Esophagus squamous epithelium (tissue), 5 donors: Measurements from ENCODE around the gene DENND1C. TPM values are rescaled to one million over a fixed set of nuclear protein-coding genes. Genes with fewer than 3 reads are reported as not detected.

ENCODE experiments used
- DNase-seq: peaks from one replicate; lab custom pipeline; 2025; lab: John Stamatoyannopoulos, UW
- H3K27ac ChIP-seq, 4 donors: fragments of 200-600 bp; sonication (generic); one replicate each; pipeline ENCODE4 v1.5.1; 2016 to 2019; ENCODE audit warnings: mild to moderate bottlenecking in 1 of 4
- H3K27me3 ChIP-seq, 4 donors: fragments of 200-600 bp; sonication (generic); 1 replicate in 3 of 4; 2 replicates in 1 of 4; pipeline versions ENCODE4 v1.5.1 to v1.6.0; 2017 to 2021; ENCODE audit warnings: antibody characterized with exemption in 1 of 4
- H3K36me3 ChIP-seq, 3 donors: fragments of 200-600 bp; sonication (generic); one replicate each; pipeline ENCODE4 v1.5.1; 2016 to 2019
- H3K4me1 ChIP-seq, 3 donors: fragments of 200-600 bp; sonication (generic); one replicate each; pipeline ENCODE4 v1.5.1; 2017 to 2019
- H3K4me3 ChIP-seq, 4 donors: fragments of 200-600 bp; sonication (generic); 1 replicate in 3 of 4; 2 replicates in 1 of 4; pipeline ENCODE4 v1.5.1; 2016 to 2019; ENCODE audit warnings: mild to moderate bottlenecking in 2 of 4, moderate library complexity in 1 of 4
- H3K9me3 ChIP-seq, 3 donors: fragments of 200-600 bp; sonication (generic); one replicate each; pipeline ENCODE4 v1.5.1; 2016 to 2019
- POLR2A ChIP-seq, 4 donors: fragments of 450-650 bp; IDR thresholded peaks; one replicate each; pipeline ENCODE4 v1.6.1; 2017; ENCODE audit warnings: antibody characterized with exemption in 4 of 4, mild to moderate bottlenecking in 4 of 4, moderate library complexity in 3 of 4
- WGBS, 2 donors: methylation state at CpG; one replicate each; pipeline ENCODE4 v1.1.5; 2018; 5-methylcytosine and 5-hydroxymethylcytosine counted together
- intact Hi-C: fragments of 100-400 bp; cut with DNase I; formaldehyde crosslinking; loops from one replicate; pipeline ENCODE4 v1.15.0; 2022
- total RNA-seq, 4 donors: library from RNA; depleted of rRNA; stranded (reverse); fragments of >200 nt; gene quantifications; one replicate each; pipeline ENCODE4 v1.1.0, GENCODE V29; 2016
- TF ChIP-seq, protein P1 (sequence below), 6 experiments: fragments of 450-650 bp in 4 of 6; fragments of 200-600 bp in 2 of 6; sonication (generic) in 2 of 6; IDR thresholded peaks; one replicate each; pipeline ENCODE4 v1.5.1; 2016 to 2019; ENCODE audit warnings: antibody characterized with exemption in 6 of 6, mild to moderate bottlenecking in 4 of 6, moderate library complexity in 4 of 6
- donor health status: DM: yes; HTN: yes; CAD: no.

Gene DENND1C
- total RNA-seq, 4 donors from 2014 or later = 0.62 to 4.2 (median 1.2) TPM

GRCh38 chr19:6424939-6425731, 56.5 kb downstream of the DENND1C start:
- Histone ChIP-seq H3K36me3 (peaks cover 4 to 23% (median 12%) of the 10 kb centered on the region in 3 donors), H3K4me3 (peak overlapping the region in 3 of 4 donors; percentile 85 to 88 (median 87)), H3K4me1 (peaks cover 12 to 46% (median 19%) of the 10 kb centered on the region in 3 donors), H3K9me3 (no peaks in the 10 kb centered on the region), H3K27ac (peak overlapping the region; percentile 80 to 88 (median 86)), H3K27me3 (no peaks in the 10 kb centered on the region)
- DNase-seq = peak; percentile 99
- intact Hi-C loops = no loop called here
- TF ChIP-seq, protein P1, sequence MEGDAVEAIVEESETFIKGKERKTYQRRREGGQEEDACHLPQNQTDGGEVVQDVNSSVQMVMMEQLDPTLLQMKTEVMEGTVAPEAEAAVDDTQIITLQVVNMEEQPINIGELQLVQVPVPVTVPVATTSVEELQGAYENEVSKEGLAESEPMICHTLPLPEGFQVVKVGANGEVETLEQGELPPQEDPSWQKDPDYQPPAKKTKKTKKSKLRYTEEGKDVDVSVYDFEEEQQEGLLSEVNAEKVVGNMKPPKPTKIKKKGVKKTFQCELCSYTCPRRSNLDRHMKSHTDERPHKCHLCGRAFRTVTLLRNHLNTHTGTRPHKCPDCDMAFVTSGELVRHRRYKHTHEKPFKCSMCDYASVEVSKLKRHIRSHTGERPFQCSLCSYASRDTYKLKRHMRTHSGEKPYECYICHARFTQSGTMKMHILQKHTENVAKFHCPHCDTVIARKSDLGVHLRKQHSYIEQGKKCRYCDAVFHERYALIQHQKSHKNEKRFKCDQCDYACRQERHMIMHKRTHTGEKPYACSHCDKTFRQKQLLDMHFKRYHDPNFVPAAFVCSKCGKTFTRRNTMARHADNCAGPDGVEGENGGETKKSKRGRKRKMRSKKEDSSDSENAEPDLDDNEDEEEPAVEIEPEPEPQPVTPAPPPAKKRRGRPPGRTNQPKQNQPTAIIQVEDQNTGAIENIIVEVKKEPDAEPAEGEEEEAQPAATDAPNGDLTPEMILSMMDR (IDR thresholded peaks at IDR 0.05) = no peak
- TF ChIP-seq POLR2A (IDR thresholded peaks at IDR 0.05) = no peak
- WGBS, 2 donors = 9 to 10% methylated on average over 25 to 37 of the region's 43 CpGs

DNA sequence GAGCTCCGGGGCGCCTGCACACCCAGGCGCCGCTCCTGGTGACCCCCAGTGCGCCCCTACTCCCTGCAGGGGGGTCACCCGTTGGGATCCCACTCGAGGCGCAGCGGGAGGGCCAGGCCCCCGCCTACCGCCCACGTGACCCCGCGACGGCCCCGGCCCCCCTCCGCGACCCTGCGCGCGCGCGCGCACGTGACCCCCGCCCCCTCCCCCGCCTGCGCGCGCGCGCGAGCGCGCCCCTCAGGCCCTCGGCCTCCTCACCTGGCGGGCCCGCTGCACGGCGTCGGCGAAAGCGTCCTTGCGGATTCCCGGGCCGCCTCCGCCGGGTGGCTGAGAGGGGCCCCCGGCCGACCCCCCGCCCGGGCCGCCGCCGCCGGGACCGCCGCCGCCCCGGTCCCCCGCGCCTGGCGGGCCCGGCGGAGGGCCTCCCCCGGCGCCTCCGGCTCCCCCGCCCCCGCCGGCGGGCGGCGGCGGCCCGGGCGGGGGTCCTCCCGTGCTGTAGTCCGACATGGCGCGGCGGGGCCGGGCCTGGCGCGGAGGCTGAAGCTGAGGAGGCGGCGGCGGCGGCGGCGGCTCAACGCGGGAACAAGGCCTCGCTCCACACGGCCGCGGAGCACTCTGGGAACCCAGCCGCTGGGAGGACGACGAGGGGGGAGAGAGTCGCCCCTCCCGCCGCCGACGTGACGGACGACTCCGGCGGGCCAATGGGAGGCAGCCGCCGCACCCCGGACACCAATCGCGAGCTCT, 57.2 kb downstream of the DENND1C start, which contains the start of gene KHSRP:
KHSRP (minus strand) TSS at position 617 of the 744 bp plus-strand sequence; CDS start at position 507, 110 bp downstream.
- TF ChIP-seq, protein P1 (IDR thresholded peaks at IDR 0.05) = peak in 1 of 6 experiments; percentile 8
- TF ChIP-seq POLR2A (IDR thresholded peaks at IDR 0.05) = peak in 3 of 4 donors; percentile 66 to 91 (median 80)
- Histone ChIP-seq H3K27ac (peak within 1 kb of the TSS; percentile 85 to 88 (median 88)), H3K36me3 (peaks cover 12 to 31% (median 20%) of the 10 kb centered on the region in 3 donors), H3K4me3 (peak within 1 kb of the TSS; percentile 60 to 88 (median 86)), H3K4me1 (peaks cover 12 to 48% (median 19%) of the 10 kb centered on the region in 3 donors), H3K27me3 (no peaks in the 10 kb centered on the region), H3K9me3 (no peaks in the 10 kb centered on the region)
- WGBS, 2 donors = 0% methylated on average over 7 of the region's 114 CpGs; no CpG with 5 or more reads in 1 of the 2 donors
- intact Hi-C loops = no loop called here
- DNase-seq = no peak

GRCh38 chr19:6423499-6424194, 57.9 kb downstream of the DENND1C start:
- peaks cover 19 to 38% (median 27%) of the 10 kb centered on the region in 3 donors for H3K36me3 ChIP-seq
- intact Hi-C loops = no loop called here
- peaks cover 12 to 48% (median 19%) of the 10 kb centered on the region in 3 donors for H3K4me1 ChIP-seq
- no peak for DNase-seq
- 0% methylated on average over 11 of the region's 20 CpGs; no CpG with 5 or more reads in 1 of the 2 donors for WGBS, 2 donors
- no peaks in the 10 kb centered on the region for H3K27me3 ChIP-seq
- no peaks in the 10 kb centered on the region for H3K9me3 ChIP-seq
- H3K4me3 ChIP-seq = peak overlapping the region; percentile 60 to 88 (median 86)
- TF ChIP-seq, protein P1 (IDR thresholded peaks at IDR 0.05) = no peak
- TF ChIP-seq POLR2A (IDR thresholded peaks at IDR 0.05) = no peak
- H3K27ac ChIP-seq = peak overlapping the region; percentile 85 to 88 (median 88)

DNA sequence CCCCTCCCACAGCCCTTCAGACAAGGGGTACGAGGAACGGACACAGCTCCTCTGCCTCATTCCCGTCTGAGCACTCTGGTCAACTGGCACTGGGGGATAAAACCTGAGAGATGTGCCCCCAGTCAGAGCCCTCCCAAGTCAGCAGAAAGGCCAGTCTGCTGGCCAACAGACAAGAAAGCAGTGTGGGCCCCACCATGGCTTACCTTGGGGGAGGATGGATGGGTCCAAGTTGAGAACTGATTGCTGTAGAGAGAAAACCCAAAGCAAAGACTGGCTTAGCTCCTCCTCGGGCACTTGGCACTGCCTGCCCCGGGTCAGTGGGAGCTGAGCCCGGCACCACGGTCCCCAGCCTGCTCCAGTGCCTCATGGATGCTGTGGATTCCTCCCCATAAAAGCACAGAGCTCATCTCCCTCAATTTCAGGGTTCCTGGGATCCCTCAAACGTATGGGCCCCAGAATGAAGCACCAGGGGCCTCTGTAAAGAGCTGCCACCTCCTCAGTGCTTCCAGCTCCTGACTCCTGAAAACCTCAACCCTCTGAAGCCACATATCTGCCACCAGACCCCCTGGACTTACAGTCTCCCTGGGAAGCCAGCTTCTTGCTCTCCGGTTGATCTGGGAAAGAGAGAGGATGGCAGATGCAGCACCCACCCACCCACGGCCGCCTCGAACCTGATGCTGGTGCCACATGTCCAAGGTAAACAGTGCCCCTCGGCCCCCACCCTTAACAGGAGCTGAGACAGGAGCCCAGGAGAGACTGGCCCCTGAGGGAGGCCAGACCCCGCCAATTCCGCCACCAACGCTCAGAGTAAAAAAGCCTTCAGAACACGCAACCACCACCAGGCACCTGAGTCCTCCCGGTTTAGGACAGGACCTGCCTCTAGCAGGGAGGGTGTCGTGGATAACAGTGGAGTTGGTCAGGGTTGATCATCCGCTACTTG, 60.2 kb downstream of the DENND1C start:
- TF ChIP-seq, protein P1 (IDR thresholded peaks at IDR 0.05) = no peak
- TF ChIP-seq POLR2A (IDR thresholded peaks at IDR 0.05) = no peak
- Histone ChIP-seq H3K4me1 (peaks cover 12 to 48% (median 19%) of the 10 kb centered on the region in 3 donors), H3K27me3 (no peaks in the 10 kb centered on the region), H3K36me3 (peaks cover 40 to 61% (median 50%) of the 10 kb centered on the region in 3 donors), H3K9me3 (no peaks in the 10 kb centered on the region), H3K4me3 (no peak overlapping the region), H3K27ac (no peak overlapping the region)
- DNase-seq = no peak
- intact Hi-C loops = no loop called here
- 79 to 86% methylated on average over 8 to 11 of the region's 20 CpGs for WGBS, 2 donors
